Measurements from ENCODE around the gene CREG1. TPM values are rescaled to one million over a fixed set of nuclear protein-coding genes. Genes with fewer than 3 reads are reported as not detected.

Gene CREG1
- total RNA-seq, 1 experiment from 2014 or later = 61.9 TPM

DNA sequence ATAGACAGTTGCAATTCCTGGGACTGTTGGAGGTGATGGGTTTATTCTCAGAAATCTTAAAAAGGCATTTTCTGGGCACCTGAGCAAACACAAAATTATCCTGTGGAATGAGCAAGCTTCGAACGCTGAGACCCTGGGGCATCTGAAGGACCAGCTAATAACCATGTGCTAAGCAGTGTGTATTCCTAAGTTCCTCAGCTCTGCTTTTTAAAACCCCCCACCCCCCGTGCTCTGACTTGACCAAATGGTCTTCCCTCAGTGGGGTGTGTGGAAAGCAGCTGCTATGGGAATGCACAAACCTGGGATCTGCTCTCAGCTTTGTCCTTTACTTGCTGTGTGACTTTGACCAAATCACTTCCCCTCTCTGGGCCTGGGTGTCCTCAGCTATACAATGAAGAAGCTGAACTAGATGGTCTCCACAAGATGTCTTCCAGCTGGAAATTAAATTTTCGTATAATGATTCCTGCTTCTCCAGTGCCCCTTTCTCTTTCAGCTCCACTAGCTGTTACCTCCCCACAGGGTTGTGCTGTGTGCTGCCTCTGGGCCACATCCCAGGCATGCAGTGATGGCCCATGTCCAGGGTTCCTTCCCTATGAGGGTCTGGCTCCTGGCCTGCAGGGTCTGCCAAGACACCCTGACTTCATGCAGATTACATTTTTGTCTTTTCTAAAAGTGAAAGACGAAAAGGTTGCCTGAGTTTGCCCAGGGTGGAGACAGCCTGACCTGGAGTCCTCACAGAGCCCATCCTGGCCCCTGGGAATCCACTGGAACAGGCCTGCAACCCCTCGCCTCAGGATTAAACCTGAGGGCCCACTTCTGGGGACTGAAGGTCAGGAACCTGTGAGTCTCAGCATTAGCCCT is 20.4 kb downstream of the CREG1 start:
- no peak for DNase-seq (ENCODE audit: low read depth)

GRCh38 chr1:167532375-167532774 is 21.2 kb downstream of the CREG1 start:
- no peak for DNase-seq (ENCODE audit: low read depth)

- peak; percentile 78 for DNase-seq (ENCODE audit: low read depth)
These were observed 23.6 kb downstream of the CREG1 start for GRCh38 chr1:167529829-167530474.

GRCh38 chr1:167528057-167528728 is 25.4 kb downstream of the CREG1 start:
- no peak for DNase-seq (ENCODE audit: low read depth)

- no peak for DNase-seq (ENCODE audit: low read depth)
These were observed 26.7 kb downstream of the CREG1 start for GRCh38 chr1:167526667-167527383.

GRCh38 chr1:167524651-167525050 is 28.9 kb downstream of the CREG1 start:
- peak; percentile 40 for DNase-seq (ENCODE audit: low read depth)

DNA sequence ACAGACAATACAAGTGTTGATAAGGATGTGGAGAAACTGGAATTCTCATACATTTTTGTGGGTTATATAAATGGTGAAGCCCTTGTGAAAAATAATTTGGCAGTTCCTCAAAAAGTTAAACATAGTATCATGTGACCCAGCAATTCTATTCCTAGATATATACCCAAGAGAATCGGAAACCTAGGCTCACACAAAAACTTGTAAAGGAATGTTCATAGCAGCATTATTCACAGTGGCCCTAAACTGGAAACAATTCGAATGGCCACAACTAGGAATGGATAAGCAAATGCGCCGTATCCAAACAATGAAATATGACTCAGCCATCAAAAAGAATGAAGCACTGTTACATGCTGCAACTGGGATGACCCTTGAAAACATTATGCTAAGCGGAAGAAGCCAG is 31.3 kb downstream of the CREG1 start:
- peak; percentile 10 for DNase-seq (ENCODE audit: low read depth)

GRCh38 chr1:167520711-167521206 is 32.8 kb downstream of the CREG1 start:
- DNase-seq (ENCODE audit: low read depth) = no peak

- no peak for DNase-seq (ENCODE audit: low read depth)
These were observed 35.2 kb downstream of the CREG1 start, which contains the start of gene CD247 for GRCh38 chr1:167518331-167518700. TSS of gene CD247 (minus strand) at chr1:167518529. CDS start at chr1:167518465, 64 bp downstream.

GRCh38 chr1:167517535-167518330 is 35.8 kb downstream of the CREG1 start:
- no peak for DNase-seq (ENCODE audit: low read depth)

- no peak for DNase-seq (ENCODE audit: low read depth)
These were observed 36.9 kb downstream of the CREG1 start for GRCh38 chr1:167516404-167517388.

DNA sequence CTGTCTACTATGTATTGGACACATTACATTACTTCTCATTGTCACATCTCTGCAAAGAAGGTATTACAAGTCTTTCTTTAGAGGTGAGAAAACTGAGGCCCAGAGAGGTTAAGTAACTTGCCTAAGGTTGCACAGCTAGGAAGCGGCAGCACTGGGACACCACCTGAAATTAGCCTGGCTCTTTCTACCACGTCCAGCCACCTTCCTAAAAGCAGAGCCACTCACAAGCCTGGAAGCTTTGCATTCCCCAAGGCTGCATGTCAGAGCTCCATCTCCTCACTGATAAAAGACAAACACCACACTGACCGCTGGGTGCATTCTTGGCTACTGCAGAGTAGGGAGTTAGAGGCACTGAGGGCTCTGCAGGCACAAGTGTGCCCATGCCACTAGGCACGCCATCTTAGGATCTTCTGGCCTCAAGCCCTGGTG is 37.7 kb downstream of the CREG1 start:
- DNase-seq (ENCODE audit: low read depth) = no peak

- no peak for DNase-seq (ENCODE audit: low read depth)
These were observed 38.1 kb downstream of the CREG1 start for GRCh38 chr1:167515461-167515860.

DNA sequence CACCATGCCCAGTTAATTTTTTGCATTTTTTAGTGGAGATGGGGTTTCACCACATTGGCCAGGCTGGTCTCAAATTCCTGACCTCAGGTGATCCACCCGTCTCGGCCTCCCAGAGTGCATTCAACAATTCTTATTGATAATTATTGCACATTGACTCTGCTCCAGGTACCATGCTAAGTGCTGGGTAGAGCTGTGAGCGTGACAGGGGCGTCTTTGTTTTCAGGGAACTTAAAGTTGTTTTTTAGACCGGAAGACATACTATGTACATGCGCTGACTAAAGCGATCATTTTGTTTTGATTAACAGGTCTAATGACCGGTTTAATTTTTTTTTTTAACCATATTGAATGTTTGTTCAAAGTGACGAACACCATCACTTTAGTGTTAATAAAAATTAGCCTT is 39.3 kb downstream of the CREG1 start:
- DNase-seq (ENCODE audit: low read depth) = no peak

DNA sequence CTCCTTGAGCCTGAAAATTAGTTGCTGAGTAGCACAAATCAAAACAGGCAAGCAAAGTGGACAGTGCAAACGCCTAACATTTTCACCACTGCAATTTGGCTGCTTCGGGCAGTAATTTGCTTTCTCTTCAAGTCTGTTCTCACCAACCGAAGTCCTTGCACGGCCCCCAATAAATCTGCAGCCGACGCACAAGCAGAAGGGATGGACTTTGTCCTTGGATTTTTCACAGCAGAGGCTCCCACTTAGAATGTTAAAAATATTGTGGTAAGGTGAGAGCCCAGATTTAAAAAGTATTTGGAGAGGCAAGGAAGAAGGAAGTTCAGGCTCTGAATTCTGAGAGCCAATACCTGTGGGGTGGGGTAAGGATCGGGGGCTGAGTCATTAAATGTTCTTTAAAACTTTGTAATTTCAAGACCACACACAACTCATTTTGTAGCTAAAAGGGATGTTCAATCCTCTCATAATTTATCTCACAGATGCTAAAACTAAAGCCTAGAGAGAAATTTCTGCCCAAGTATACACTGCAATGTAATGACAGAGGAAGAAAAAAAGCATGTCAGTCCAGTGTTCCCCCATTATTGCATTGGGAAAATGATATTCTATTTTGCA is 41.4 kb downstream of the CREG1 start:
- DNase-seq (ENCODE audit: low read depth) = no peak

DNA sequence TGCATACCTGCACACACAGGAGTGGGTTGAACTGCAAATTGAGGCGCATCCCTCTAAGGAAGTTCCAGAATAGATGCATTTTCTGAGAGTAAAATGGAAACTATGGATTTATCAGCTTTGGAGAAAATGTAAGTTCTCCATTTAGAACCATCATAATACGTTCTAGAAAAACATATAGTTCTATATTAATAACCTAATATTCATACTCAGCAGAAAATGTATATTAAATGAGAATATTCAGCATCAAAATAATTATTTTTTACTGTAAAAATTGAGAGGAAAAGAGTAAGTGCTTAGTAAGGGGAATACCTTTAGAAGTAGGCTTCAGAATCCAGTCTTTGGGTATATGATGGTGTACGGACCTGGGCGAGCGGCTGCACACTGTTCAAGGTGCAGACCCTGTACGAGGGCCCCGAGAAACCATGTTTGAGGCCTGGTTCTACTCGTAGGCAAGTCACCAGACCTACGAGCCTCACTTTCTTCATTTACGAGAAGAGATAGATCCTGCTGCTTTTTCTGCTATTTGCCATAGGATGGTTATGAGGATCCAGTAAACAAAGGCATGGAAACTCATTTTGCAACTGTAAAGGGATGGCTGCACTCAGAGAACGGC is 42.1 kb downstream of the CREG1 start:
- DNase-seq (ENCODE audit: low read depth) = no peak

- no peak for DNase-seq (ENCODE audit: low read depth)
These were observed 42.7 kb downstream of the CREG1 start for GRCh38 chr1:167510881-167511280.

GRCh38 chr1:167510244-167510643 is 43.3 kb downstream of the CREG1 start:
- no peak for DNase-seq (ENCODE audit: low read depth)

DNA sequence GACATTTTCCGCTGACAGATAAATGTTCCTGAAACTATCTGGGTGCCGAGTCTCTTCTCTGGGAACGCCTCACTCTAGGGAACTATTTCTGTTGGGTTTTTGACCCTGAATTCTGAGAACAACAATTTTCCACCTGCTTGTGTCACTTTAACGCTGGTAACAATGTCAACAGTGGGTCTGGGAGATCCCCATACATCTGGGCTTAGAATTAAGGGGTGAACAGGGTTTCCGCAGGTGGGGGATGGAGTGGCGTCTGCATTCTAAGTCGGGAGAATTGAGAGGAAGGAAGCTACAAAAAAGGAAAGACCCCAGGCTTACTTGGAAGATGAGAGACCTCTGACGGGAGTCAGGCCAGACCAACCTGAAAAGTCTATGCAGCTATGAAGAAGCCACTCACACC is 44.0 kb downstream of the CREG1 start:
- DNase-seq (ENCODE audit: low read depth) = no peak

All from LHCN-M2 (cell line).